GM18507 (cell line): ENCODE measurements around the gene COL27A1.
"Not testable (repeated sequence)": the region's sequence is repeated elsewhere in the genome, so short reads cannot be mapped to it uniquely, and the experiment has no call there.

Experiments used
- DNase-seq: peaks from one replicate; pipeline ENCODE4 v3.0.0; 2011; ENCODE audit warnings: low read depth; ENCODE audit not compliant: insufficient read length; ENCODE audit errors: extremely low spot score
- FAIRE-seq: peaks from 2 replicates; lab custom pipeline; 2011; peaks lifted over from hg19 to GRCh38; lab: Jason Lieb, UNC

The COL27A1 gene

GRCh38 chr9:114322831-114323531 is 167.6 kb downstream of the COL27A1 start, which contains the start of gene ORM1:
ORM1 (plus strand) TSS chr9:114323098; CDS start chr9:114323134, 36 bp downstream.
- DNase-seq, FAIRE-seq: not testable (repeated sequence)

- not testable (repeated sequence) for DNase-seq, FAIRE-seq
Measured at GRCh38 chr9:114323849-114324248, 168.5 kb downstream of the COL27A1 start.

GRCh38 chr9:114324492-114324891 is 169.2 kb downstream of the COL27A1 start:
- no peak for DNase-seq
- no peak for FAIRE-seq

GRCh38 chr9:114324965-114325364 is 169.6 kb downstream of the COL27A1 start:
- not testable (repeated sequence) for DNase-seq, FAIRE-seq

- FAIRE-seq, DNase-seq: not testable (repeated sequence)
Measured at GRCh38 chr9:114325684-114326254, 170.4 kb downstream of the COL27A1 start.

- FAIRE-seq, result no peak
Measured at GRCh38 chr9:114327749-114328148, 172.4 kb downstream of the COL27A1 start.

GRCh38 chr9:114328357-114328820 is 173.1 kb downstream of the COL27A1 start:
- not testable (repeated sequence) for DNase-seq, FAIRE-seq

More at GRCh38 chr9:114327749-114328148, 172.4 kb downstream of the COL27A1 start:
- DNase-seq, result no peak

GRCh38 chr9:114328937-114329624 is 173.7 kb downstream of the COL27A1 start:
- not testable (repeated sequence) for DNase-seq, FAIRE-seq

- DNase-seq, FAIRE-seq: not testable (repeated sequence)
Measured at GRCh38 chr9:114329625-114330022, 174.3 kb downstream of the COL27A1 start, which contains the start of gene ORM2. ORM2 (plus strand) TSS chr9:114329869; CDS start chr9:114329905, 36 bp downstream.

GRCh38 chr9:114330636-114331035 is 175.3 kb downstream of the COL27A1 start:
- DNase-seq (no peak), FAIRE-seq (no peak)

- FAIRE-seq, result not testable (repeated sequence)
Measured at GRCh38 chr9:114331229-114332195, 176.2 kb downstream of the COL27A1 start.

GRCh38 chr9:114332474-114333040 is 177.2 kb downstream of the COL27A1 start:
- not testable (repeated sequence) for DNase-seq, FAIRE-seq

More at GRCh38 chr9:114331229-114332195, 176.2 kb downstream of the COL27A1 start:
- not testable (repeated sequence) for DNase-seq

- DNase-seq, FAIRE-seq: not testable (repeated sequence)
Measured at GRCh38 chr9:114333718-114334117, 178.4 kb downstream of the COL27A1 start.

GRCh38 chr9:114334490-114334889 is 179.2 kb downstream of the COL27A1 start:
- FAIRE-seq, result no peak

GRCh38 chr9:114335745-114336144 is 180.4 kb downstream of the COL27A1 start:
- FAIRE-seq (no peak), DNase-seq (no peak)

More at GRCh38 chr9:114334490-114334889, 179.2 kb downstream of the COL27A1 start:
- no peak for DNase-seq

GRCh38 chr9:114336157-114336556 is 180.8 kb downstream of the COL27A1 start:
- FAIRE-seq (no peak), DNase-seq (no peak)

- DNase-seq (no peak), FAIRE-seq (no peak)
Measured at GRCh38 chr9:114336699-114337395, 181.5 kb downstream of the COL27A1 start.

GRCh38 chr9:114338187-114338586 is 182.8 kb downstream of the COL27A1 start:
- no peak for FAIRE-seq

More at GRCh38 chr9:114338187-114338586, 182.8 kb downstream of the COL27A1 start:
- DNase-seq, result no peak
